NCI-H1417 treated with DMSO at 0.1 percent for 48 hours (cell line): ENCODE results near the gene THSD4.
"Not testable (repeated sequence)": the region's sequence is repeated elsewhere in the genome, so short reads cannot be mapped to it uniquely, and the experiment has no call there.

Experiments
- DNase-seq: peaks from one replicate; lab custom pipeline; 2025; lab: John Stamatoyannopoulos, UW

THSD4 gene

GRCh38 chr15:71385026-71385425, 269.8 kb downstream of the THSD4 start:
- no peak for DNase-seq

- DNase-seq = no peak
These were observed 270.2 kb downstream of the THSD4 start for GRCh38 chr15:71385457-71385856.

DNA sequence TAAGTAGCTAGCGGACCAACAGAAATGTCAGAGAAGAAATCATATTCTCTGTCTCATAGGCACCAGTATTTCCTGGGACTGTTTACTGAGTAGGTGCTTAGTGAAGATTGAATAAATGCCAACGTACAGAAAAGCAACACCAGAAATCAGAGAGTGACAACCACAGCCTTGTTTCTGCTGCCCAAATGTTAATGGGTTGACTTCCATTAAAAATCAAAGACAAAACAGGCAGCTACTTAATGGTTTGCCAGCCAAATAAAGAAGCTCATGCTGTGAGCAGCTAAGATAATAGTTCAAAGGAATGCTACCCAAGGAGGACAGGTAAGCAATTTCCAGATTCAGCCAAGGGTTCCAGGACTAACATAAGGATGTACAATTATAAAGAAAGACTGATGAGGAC, 270.7 kb downstream of the THSD4 start:
- no peak for DNase-seq

DNA sequence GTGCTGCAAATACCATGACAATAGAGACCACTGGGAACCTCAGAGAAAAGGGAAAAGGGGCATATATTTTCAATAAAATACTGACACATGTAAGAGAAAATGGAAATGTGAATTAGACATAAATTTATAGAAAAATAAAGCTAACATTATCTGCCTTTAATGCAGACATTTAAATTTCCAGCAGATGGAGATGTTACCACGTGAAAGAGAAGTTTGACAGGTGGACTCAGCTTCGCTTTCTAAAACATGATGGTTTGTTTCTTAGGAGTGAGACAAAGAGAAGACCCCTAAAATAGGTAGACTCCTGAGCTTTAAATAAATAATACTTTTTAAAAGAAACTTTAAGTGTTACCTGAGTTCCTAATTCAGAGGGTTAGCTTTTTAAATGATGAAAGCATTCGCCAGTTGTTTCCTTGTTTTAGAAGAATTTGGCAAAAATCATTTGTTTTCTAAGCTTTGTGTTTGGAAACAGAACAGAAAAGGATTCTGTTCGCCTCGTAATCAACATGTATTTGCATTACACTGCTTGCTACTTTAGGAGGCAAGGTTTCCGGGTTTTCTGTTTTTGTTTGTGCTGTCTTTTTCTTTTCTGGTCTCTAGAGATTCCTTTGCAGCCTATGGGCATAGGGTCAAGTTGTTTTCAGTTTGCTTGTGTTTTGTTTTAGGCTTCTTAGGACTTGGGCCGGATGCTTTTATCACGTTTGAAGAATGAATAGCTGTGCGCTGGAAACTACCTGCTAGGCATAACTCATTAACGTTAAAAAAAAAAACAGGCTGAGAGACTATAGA, 271.4 kb downstream of the THSD4 start:
- no peak for DNase-seq

GRCh38 chr15:71387810-71388209, 272.5 kb downstream of the THSD4 start:
- DNase-seq = no peak

DNA sequence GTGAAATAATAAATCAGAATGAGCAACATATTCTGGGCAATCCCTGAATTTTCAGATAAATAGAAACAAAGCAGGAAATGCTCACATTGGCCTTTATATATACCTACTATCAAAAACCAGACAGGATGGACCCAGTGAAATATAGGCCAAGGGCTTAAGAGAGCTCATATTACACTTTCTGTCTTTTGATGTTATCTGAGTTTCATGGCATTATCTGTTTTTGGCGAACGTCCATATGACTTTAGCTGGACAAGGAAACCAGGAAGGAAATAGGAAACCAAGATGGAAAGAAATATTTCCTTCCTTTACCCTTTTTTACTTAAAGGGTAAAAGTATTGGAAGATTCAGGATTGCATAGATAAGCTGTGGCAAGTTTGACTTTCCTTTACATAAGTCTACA, 274.8 kb downstream of the THSD4 start:
- no peak for DNase-seq

GRCh38 chr15:71391421-71392088, 276.3 kb downstream of the THSD4 start:
- no peak for DNase-seq

GRCh38 chr15:71392861-71393283, 277.6 kb downstream of the THSD4 start:
- no peak for DNase-seq

DNA sequence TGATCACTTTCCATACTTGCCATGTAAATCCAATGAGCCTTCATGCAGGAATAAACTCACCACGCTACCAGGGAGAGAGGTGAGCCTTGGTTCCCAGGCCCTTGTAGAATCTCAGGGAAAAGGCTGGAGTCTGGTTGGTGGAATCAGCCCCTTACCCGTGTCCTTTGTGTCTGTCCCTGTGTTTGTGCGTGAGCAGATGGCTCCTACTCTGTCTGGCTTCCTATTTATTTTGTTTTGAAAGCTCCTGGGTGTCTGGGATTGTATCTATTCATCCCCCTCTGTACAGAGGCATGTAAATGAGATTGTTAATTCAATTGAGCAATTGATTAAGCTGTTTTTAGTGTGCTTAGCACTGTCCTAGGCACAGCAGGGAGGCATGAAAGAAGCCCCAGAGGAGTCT, 278.1 kb downstream of the THSD4 start:
- DNase-seq = no peak

DNA sequence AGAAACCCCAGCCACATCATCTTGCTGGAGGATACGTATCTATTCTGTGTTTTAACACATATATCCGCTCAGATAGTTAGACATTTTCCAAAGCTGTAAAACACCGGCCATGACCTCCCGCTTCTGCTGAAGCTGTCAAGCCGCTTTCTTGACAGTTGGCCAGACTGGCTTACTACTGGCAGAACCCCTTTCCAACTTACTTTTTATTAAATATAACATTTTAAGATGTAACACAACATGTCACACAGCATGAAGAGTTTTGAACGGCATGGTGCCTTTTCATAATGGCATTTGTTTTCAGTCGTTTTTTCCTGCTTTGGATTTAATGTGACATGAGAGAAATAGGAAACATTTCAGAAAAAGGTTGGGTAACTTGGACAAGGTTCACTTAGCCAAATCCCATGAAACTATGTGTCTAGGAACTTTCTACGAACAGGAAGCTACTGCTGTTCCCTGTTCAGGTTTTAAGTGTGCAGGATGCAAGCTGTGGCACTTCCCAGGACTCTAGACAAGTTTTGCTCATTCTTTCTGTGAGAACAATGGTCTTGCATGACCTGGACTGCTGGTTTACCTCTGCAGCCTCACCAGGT, 281.4 kb downstream of the THSD4 start:
- DNase-seq = no peak

DNA sequence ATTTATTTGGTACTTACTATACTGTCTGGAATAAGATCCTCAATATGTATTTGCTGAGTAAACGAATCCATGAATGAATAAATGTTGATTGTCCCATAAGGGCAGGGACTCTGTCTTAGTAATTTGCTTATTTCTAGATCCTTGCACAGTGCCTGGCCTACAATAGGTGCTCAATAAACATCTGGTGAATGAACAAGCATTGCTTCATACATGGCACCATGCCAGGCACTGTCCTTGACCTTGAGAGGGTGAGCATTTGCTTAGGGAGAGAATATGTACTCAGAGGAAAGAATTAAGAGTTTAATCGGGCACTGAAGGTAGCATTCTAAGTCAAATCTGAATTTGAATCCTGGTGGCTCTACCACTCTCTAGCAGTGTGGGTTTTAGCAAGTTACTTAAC, 282.1 kb downstream of the THSD4 start:
- DNase-seq = no peak

GRCh38 chr15:71400294-71400693, 285.0 kb downstream of the THSD4 start:
- DNase-seq = no peak

DNA sequence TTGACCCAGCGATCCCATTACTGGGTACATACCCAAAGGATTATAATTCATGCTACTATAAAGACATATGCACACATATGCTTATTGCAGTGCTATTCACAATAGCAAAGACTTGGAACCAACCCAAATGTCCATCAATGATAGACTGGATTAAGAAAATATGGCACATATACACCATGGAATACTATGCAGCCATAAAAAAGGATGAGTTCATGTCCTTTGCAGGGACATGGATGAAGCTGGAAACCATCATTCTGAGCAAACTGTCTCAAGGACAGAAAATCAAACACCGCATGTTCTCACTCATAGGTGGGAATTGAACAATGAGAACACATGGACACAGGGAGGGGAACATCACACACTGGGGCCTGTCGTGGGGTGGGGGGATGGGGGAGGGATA, 286.5 kb downstream of the THSD4 start:
- DNase-seq = not testable (repeated sequence)

DNA sequence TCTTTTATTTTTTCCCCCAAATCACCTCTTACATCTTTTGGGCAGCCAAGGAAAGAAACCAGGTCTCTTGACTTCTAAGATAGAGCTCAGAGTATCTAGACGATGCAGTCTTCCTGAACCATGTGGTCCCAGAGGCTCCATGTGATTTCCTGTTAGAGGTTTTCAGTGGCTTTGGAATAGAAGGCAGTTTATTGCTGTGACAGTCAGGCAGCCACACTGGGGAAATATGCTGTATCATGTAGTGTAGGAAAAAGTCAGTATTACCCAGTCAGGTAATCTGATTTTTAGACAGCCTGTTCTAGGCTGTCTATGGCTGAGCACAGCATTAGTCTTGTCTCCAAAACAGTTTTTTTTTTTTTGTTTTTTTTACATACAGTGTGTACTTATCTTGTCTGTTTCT, 294.3 kb downstream of the THSD4 start:
- no peak for DNase-seq

- no peak for DNase-seq
These were observed 295.1 kb downstream of the THSD4 start for GRCh38 chr15:71410347-71410746.

DNA sequence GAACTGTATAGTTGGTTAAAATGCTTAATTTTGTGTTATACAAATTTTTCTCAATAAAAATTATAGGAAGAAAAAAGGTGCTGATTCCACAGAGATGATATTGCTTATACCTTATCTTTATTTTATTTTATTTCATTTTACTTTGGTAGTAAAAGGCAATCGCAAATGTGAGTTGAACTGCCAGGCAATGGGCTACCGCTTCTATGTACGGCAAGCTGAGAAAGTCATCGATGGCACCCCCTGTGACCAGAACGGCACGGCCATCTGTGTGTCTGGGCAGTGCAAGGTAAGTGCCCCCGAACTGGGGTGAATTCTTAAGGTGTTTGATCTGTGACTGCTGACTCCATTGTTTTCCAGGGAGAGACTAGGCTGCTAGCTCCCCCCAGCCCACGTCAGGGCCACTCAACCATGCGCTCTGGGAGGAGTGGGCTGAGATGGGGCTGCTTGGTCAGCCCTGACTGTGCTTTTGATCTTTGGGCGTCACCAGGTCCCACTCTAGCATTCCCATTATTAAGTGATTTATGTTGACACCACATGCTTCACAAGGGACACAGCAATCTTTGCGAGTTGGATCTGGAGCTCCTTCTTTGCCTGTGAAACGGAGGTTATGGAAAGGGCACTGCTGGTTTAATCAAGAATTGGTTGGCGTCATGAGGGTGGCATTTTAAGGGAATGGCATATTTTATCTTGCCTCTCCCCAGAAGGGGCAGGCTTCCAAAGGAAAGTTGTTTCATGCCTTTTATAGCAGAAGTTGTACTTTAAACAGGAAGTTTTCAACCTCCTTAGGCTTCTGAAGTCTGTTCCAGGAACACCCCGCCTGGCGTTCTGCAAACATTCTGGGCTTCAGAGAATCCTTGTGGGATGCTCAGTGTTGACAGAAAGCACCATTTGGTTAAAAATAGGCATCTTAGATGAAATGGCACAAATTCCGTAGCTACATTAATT, 296.5 kb downstream of the THSD4 start:
- no peak for DNase-seq

DNA sequence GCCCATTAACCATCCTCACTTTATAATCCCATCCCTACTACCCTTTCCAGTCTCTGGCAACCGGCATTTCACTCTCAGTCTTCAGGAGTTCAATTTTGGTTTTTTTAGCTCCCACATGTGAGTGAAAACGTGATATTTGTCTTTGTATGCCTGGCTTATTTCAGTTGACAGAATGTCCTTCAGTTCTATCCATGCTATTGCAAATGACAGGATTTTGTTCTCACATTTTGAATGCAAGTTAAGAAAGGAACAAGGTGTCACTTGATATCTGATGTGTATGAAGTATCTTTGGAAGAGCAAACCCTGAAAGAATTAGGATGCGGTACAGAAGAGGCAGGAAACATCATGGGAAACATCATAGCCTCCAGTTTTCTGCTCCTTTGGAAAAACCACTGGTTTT, 298.1 kb downstream of the THSD4 start:
- no peak for DNase-seq

GRCh38 chr15:71414853-71415252, 299.6 kb downstream of the THSD4 start:
- DNase-seq = no peak

GRCh38 chr15:71422530-71423259, 307.4 kb downstream of the THSD4 start:
- no peak for DNase-seq

- no peak for DNase-seq
These were observed 309.5 kb downstream of the THSD4 start for GRCh38 chr15:71424765-71425164.

GRCh38 chr15:71425388-71425787, 310.1 kb downstream of the THSD4 start:
- DNase-seq = no peak
